ENCODE data around the gene NID2.

The NID2 gene

DNA sequence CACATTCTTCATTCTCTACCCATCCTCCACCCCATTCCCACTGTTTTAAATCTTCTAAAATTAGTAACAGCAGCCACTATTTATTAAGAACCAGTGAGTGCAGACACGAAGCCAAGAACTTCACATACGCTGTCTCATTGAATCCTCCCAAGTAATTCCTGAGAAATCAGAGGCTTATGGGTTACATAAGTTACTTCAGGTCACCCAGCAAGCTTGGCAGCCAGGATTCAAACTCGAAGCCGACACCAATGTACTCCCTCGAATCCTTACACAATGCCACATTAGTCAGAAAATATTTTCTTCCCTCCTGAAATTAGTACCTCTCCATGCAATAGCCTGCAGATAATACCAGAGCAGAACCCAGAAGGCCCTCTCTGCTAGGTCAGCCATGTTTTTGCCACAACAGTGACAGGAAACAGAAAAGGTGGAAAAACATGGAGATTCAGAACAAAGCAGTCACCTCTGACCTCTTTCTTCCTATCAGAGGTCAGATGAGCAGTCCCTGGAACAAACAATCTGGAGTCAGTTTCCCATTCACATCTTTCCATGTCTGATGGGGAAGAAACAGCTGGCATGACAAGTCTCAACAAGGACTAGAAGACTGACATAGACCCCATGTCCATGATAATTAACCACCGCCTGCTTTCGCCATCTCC is 16.4 kb downstream of the NID2 start:
- DNase-seq (ENCODE audit: low read depth in 2 of 2): no peak

- no peak for DNase-seq (ENCODE audit: low read depth in 2 of 2)
Observed at GRCh38 chr14:52051871-52052270, 17.0 kb downstream of the NID2 start.

- no peak for DNase-seq (ENCODE audit: low read depth in 2 of 2)
Observed at GRCh38 chr14:52051251-52051650, 17.6 kb downstream of the NID2 start.

GRCh38 chr14:52049721-52050588 is 18.9 kb downstream of the NID2 start:
- no peak for DNase-seq (ENCODE audit: low read depth in 2 of 2)

- DNase-seq (ENCODE audit: low read depth in 2 of 2): no peak
Observed at GRCh38 chr14:52049271-52049670, 19.6 kb downstream of the NID2 start.

DNA sequence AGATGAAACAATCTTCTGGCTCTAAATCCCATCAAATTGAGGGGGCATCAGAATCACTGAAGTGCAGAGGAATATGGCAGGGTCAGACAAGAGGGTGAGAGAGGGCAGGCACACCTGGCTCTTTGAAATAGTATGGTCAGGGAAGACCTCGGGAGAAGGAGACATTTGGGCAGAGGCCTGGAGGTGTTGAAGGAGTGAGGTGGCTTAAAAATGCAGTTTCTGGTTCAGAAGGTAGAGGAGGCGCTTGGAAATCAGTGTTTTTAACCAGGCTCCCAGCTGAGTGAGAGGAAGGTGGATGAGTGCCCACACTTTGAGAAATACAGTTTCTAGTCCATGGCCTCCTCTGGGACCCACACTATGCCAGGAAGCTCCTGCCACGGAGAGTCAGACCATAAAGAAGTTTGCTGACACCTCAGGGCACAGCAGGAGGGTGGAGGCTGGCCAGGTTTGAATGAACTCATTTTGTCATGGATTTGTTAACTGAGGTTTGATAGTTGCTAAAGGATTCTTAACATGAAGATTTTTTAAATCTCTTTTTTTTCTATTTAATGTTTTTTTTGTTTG is 20.1 kb downstream of the NID2 start:
- DNase-seq (ENCODE audit: low read depth in 2 of 2): no peak

GRCh38 chr14:52048116-52048515 is 20.7 kb downstream of the NID2 start:
- no peak for DNase-seq (ENCODE audit: low read depth in 2 of 2)

DNA sequence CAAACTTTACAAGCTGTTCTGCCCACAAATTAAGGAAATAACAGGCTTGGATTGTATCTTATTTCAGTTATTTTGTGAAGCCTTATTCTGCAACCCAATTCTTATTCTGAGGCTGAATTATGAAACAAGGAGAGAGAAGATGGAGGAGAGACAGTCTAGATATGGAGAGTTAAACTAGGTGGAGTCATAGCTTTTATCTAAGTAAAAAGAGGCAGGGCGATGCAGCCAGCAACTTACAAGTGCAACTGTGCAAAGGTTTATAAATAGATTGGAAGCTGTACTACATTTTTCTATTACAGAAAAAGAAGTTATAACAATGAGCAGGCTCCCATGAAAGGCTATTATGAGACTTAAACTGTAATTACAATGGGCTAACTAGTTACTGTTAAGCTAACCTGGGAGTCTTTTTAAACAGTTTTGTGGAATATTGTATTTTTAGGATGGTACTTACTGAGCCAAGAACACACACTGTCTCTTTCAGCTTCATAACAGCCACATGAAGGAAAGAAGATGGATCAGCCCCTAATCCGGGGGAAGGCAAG is 22.4 kb downstream of the NID2 start:
- DNase-seq (ENCODE audit: low read depth in 2 of 2): no peak

DNA sequence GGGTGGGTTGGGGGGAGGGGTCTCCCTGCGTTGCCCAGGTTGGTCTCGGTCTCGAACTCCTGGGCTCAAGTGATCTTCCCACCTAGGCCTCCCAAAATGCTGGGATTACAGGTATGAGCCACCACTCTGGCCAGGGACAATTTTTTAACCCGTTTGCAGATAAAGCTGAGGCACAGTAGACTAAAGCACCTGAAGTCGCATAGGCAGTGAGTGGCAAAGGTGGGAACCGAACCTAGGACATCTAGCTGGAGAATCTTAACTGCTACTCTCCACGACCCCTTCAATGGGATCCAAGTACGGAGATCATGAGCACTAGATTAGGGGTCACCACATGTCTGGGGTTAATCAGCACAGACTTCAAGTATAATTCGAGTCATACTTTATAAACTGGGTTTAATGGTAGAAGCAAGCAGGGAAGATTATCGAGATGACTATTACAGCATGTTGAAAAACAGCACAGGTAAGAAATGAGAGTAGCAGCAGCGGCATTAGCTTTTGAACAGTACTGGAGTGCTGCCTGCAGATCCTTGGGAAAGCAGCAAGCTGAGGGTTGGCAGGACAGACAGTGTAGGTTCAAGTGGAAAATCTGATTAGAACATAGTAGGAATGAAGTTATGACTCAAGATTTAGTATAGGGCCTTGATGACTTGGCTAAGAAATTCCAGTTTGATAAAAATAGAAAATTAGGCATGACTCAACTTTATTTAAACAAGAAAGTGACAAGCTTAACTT is 23.9 kb downstream of the NID2 start:
- no peak for DNase-seq (ENCODE audit: low read depth in 2 of 2)

- DNase-seq (ENCODE audit: low read depth in 2 of 2): peak in 1 of 2 experiments; percentile 39
Observed at GRCh38 chr14:52043690-52044089, 25.2 kb downstream of the NID2 start.

- DNase-seq (ENCODE audit: low read depth in 2 of 2): no peak
Observed at GRCh38 chr14:52042371-52043289, 26.2 kb downstream of the NID2 start.

GRCh38 chr14:52040598-52040997 is 28.3 kb downstream of the NID2 start:
- DNase-seq (ENCODE audit: low read depth in 2 of 2): no peak

DNA sequence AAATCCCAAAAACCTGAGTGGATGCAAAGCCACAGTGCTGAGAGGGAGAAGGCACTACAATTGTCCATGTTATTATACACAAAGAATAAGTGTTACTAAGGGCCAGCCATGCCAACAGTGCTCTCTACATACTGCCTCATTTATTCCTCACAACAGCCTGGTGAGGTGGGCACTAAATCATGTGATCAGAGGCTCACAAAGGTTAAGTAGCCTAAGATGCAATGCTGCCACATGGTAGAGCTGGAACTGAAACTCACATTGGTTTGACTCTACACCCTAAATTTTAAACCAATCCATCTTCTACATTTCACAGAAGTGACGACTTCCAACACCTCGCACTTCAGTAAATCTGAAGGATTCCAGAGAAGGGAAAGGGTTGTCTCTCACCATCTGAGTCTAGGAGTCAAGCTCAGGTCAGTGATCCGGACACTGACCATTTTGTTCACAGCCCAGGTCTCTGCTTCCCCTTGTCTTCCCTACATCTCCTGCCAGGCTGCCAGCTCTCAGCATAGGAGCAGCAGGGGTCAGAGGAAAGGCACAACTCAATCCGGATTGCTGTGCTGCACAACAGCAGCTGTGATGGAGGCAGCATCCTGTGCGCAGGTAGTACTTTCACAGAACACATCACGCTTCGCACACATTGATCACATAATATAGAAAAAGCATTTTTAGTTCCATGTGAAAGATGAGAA is 29.6 kb downstream of the NID2 start:
- DNase-seq (ENCODE audit: low read depth in 2 of 2): no peak

- no peak for DNase-seq (ENCODE audit: low read depth in 2 of 2)
Observed at GRCh38 chr14:52033101-52033642, 35.7 kb downstream of the NID2 start.

DNA sequence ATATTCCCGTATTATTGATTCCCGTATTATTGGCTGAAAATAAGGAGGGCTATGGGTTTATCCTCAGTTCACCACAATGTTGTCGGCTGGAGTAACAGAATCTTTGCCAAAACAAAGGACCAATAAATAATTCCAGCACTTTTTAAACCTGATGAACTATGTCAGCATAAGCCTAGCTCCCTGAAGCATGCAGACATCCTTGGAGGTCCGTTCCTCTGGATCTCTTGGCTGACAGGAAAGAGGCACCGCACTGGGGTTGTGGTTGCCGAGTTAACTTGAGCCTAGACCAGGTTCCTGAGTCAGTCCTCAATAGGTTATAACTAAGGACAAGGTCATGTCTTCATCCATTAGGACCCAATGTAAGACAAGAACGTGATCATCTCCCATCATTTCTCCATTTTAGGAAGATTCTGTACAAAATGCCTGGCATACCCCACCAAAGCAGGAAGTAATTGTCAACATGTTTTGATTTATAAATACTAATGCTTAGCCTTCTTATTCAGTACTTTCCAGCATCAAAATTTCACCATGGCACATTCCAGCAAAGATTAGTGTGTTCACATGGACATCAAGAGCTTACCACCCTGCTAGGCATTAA is 36.6 kb downstream of the NID2 start:
- DNase-seq (ENCODE audit: low read depth in 2 of 2): no peak

- no peak for DNase-seq (ENCODE audit: low read depth in 2 of 2)
Observed at GRCh38 chr14:52031781-52032180, 37.1 kb downstream of the NID2 start.

DNA sequence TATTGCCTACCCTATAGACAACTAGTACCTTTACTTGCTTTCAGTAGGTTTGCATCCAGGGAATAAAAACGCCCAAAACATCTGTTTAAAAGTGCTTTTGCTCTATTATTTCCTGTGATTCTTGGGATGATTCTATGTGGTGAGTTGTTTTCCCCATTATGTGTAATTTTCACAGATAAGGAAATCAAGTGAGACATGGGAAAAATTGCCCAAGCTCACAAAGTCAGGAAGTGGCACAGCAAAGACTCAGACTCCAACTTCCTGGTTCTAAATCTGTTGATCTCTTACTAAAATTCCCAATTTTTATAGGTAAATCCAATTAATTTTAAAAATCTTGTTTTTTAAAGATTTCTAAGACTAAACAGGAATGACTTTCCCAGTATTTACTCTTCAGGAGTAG is 39.0 kb downstream of the NID2 start:
- no peak for DNase-seq (ENCODE audit: low read depth in 2 of 2)

DNA sequence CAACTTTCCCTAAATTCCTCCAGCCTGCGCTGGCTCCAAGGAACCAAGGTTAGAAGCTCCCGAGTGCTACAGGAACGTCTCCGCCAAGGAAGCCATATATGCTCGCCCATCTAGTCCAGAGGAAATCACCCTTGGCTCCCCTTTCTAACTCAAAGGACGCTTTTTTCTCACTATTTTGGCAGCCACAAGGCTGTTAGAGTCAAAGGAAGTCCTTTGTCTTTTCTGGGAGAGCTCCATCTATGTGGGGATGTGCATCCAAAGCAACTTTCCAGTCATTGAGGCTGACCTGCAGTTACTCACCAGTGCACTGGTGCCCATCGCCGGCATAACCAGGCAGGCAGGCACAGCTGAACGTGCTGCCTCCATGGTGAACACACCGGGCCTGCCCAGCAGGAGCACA is 42.0 kb downstream of the NID2 start:
- no peak for DNase-seq (ENCODE audit: low read depth in 2 of 2)

GRCh38 chr14:52026017-52026660 is 42.7 kb downstream of the NID2 start:
- no peak for DNase-seq (ENCODE audit: low read depth in 2 of 2)
